ENCODE measurements around the gene SNX6. TPM values are rescaled to one million over a fixed set of nuclear protein-coding genes. Genes with fewer than 3 reads are reported as not detected.
"Not testable (repeated sequence)": the region's sequence is repeated elsewhere in the genome, so short reads cannot be mapped to it uniquely, and the experiment has no call there.

SNX6 gene
- total RNA-seq, 4 donors from 2014 or later, result 80.8 to 154 (median 98.6) TPM

GRCh38 chr14:34527591-34527990 lies 102.4 kb downstream of the SNX6 start:
- H3K27ac ChIP-seq, result no peak overlapping the region
- DNase-seq, result no peak
- H3K4me3 ChIP-seq (replicated peaks in 1 of 3), result no peak overlapping the region
- H3K4me1 ChIP-seq, result no peaks in the 10 kb centered on the region
- peaks cover 77 to 93% of the 10 kb centered on the region in 2 donors for H3K36me3 ChIP-seq
- H3K9me3 ChIP-seq, result no peaks in the 10 kb centered on the region
- no peaks in the 10 kb centered on the region for H3K27me3 ChIP-seq
- no peak for TF ChIP-seq CTCF (IDR thresholded peaks at IDR 0.05)
- intact Hi-C loops (cut with DNase I), result no loop called here
- WGBS, 2 donors, result 97 to 100% methylated on average over 1 of the region's 1 CpG

- H3K27me3 ChIP-seq; intact Hi-C loops (cut with DNase I); H3K4me1 ChIP-seq; DNase-seq; H3K4me3 ChIP-seq (replicated peaks in 1 of 3); H3K27ac ChIP-seq; H3K9me3 ChIP-seq: not testable (repeated sequence)
- H3K36me3 ChIP-seq, result peaks cover 87 to 98% of the 10 kb centered on the region in 2 donors
- WGBS, 2 donors, result 97 to 99% methylated on average over 8 of the region's 8 CpGs
Observed at GRCh38 chr14:34524216-34524615, 105.7 kb downstream of the SNX6 start.

- no peak overlapping the region for H3K4me3 ChIP-seq (replicated peaks in 1 of 3)
- no peaks in the 10 kb centered on the region for H3K4me1 ChIP-seq
- WGBS, 2 donors, result 88 to 90% methylated on average over 2 of the region's 2 CpGs
- TF ChIP-seq POLR2A (IDR thresholded peaks at IDR 0.05), result no peak
- no peak for TF ChIP-seq CTCF (IDR thresholded peaks at IDR 0.05)
- H3K27ac ChIP-seq, result no peak overlapping the region
- H3K9me3 ChIP-seq, result no peaks in the 10 kb centered on the region
- DNase-seq, result no peak
- intact Hi-C loops (cut with DNase I), result no loop called here
- H3K36me3 ChIP-seq, result peaks cover 86 to 98% of the 10 kb centered on the region in 2 donors
- H3K27me3 ChIP-seq, result no peaks in the 10 kb centered on the region
Observed at GRCh38 chr14:34522496-34522895, 107.5 kb downstream of the SNX6 start.

GRCh38 chr14:34521071-34521470 lies 108.9 kb downstream of the SNX6 start:
- H3K4me1 ChIP-seq; H3K27me3 ChIP-seq; H3K9me3 ChIP-seq; DNase-seq; H3K4me3 ChIP-seq (replicated peaks in 1 of 3); intact Hi-C loops (cut with DNase I); H3K27ac ChIP-seq: not testable (repeated sequence)
- 96 to 97% methylated on average over 6 of the region's 6 CpGs for WGBS, 2 donors
- peaks cover 77 to 93% of the 10 kb centered on the region in 2 donors for H3K36me3 ChIP-seq

GRCh38 chr14:34520304-34520970 lies 109.5 kb downstream of the SNX6 start:
- DNase-seq; H3K9me3 ChIP-seq; H3K4me3 ChIP-seq (replicated peaks in 1 of 3); H3K27me3 ChIP-seq; H3K27ac ChIP-seq; H3K4me1 ChIP-seq; intact Hi-C loops (cut with DNase I): not testable (repeated sequence)
- peaks cover 77 to 91% of the 10 kb centered on the region in 2 donors for H3K36me3 ChIP-seq
- 96 to 99% methylated on average over 7 of the region's 7 CpGs for WGBS, 2 donors

Small RNA genes lying within 50 kb of the gene (small RNA-seq; reads per million reads assigned to genes)
- gene RNU1-27P (not detected), gene RNU1-28P (not detected), gene RNU6-1261P (not detected)

Other genes starting within 250 kb of the SNX6 start
- 10 to 100 TPM; 25.9 to 30.6 (median 28.5) TPM for gene SPTSSA, start 167.9 kb downstream of the SNX6 start, total RNA-seq
- 10 to 100 TPM; 45.2 to 68.7 (median 57.6) TPM for gene EAPP, start 90.4 kb downstream of the SNX6 start, total RNA-seq
- 10 to 100 TPM; 33.0 to 75.7 (median 41.4) TPM for gene CFL2, start 84.4 kb upstream of the SNX6 start, total RNA-seq
- gene BAZ1A, start 245.2 kb upstream of the SNX6 start, total RNA-seq, result 10 to 100 TPM; 16.7 to 29.8 (median 28.4) TPM